ENCODE measurements around the gene CDC27.
"Not testable (repeated sequence)": the region's sequence is repeated elsewhere in the genome, so short reads cannot be mapped to it uniquely, and the experiment has no call there.

The CDC27 gene

DNA sequence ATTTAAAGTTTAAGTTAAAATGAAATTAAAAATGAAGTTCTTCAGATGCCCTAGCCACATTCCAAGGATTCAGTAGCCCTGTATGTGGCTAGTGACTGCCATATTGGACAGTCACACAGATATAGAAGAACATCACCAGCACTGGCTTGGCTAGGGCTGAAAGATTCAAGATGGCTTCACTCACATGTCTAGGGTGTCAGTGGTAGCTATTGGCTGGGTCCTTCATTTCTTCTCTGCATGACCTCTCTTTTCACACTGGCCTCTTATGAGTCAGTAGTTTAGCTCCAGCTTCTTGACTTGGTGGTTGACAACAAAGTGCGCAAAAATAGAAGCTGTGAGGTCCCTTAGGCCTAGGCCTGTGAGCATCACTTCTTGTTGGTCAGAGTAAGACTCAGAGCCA lies 1.7 kb upstream of the CDC27 start:
- CTCF ChIA-PET, result no interaction called here
- TF ChIP-seq FOXA1 (IDR thresholded peaks at IDR 0.05) (no peak), FOXM1 (IDR thresholded peaks at IDR 0.05; ENCODE audit: borderline replicate concordance) (no peak), L3MBTL2 (conservative IDR thresholded peaks at IDR 0.05) (no peak), SUZ12 (IDR thresholded peaks at IDR 0.05) (no peak), ARNT (IDR thresholded peaks at IDR 0.05) (no peak), HDGF (IDR thresholded peaks at IDR 0.05; ENCODE audit: borderline replicate concordance) (no peak), TARDBP (IDR thresholded peaks at IDR 0.05) (no peak), ELF4 (IDR thresholded peaks at IDR 0.05) (no peak), SP1 (IDR thresholded peaks at IDR 0.05) (no peak), FOXK2 (IDR thresholded peaks at IDR 0.05) (no peak), LEF1 (IDR thresholded peaks at IDR 0.05; ENCODE audit: borderline replicate concordance) (no peak)
- DNase-seq (ENCODE audit: extremely low spot score), result no peak
- POLR2A ChIA-PET, result interaction anchor here (1.4 to 2.2 kb wide), 3 partner anchors 8 to 18 kb away, joined by 5 to 20 read pairs (median 7); partner anchors contain the start of gene MYL4

DNA sequence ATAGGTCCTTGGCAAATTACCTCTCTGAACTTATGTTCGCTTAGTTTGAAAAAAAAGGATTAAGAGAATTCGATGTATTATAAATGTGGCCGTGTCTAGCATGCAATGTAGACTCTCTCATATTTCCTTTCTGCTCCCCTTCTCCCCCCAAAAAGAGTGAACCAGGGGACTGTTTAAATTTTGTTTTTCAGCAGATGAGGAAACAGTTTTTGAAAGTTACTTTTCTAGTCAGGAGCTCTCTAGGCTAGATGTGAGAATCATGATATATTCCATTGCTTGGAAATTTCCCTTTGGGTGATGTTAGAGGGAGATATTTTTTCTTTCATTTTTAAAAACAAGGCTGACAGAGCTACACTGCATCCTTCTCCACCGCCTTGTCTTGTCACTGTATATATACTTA lies 1.1 kb upstream of the CDC27 start:
- CTCF ChIA-PET, result interaction anchor here (1.1 kb wide), 1 partner anchor 29 kb away, joined by 3 read pairs; no protein-coding TSS in a partner anchor
- POLR2A ChIA-PET, result interaction anchor here (1.4 to 2.2 kb wide), 4 partner anchors 9 to 90 kb away, joined by 4 to 20 read pairs (median 6); partner anchors contain the start of gene MYL4
- DNase-seq (ENCODE audit: extremely low spot score), result no peak
- TF ChIP-seq LEF1 (IDR thresholded peaks at IDR 0.05; ENCODE audit: borderline replicate concordance) (no peak), TARDBP (IDR thresholded peaks at IDR 0.05) (no peak), FOXK2 (IDR thresholded peaks at IDR 0.05) (no peak), BHLHE40 (IDR thresholded peaks at IDR 0.05; ENCODE audit: borderline replicate concordance) (no peak), FOXM1 (IDR thresholded peaks at IDR 0.05; ENCODE audit: borderline replicate concordance) (no peak), L3MBTL2 (conservative IDR thresholded peaks at IDR 0.05) (no peak), ZNF384 (IDR thresholded peaks at IDR 0.05) (no peak), FOXA1 (IDR thresholded peaks at IDR 0.05) (no peak), CTBP1 (IDR thresholded peaks at IDR 0.05; ENCODE audit: borderline replicate concordance) (no peak), SUZ12 (IDR thresholded peaks at IDR 0.05) (no peak)

DNA sequence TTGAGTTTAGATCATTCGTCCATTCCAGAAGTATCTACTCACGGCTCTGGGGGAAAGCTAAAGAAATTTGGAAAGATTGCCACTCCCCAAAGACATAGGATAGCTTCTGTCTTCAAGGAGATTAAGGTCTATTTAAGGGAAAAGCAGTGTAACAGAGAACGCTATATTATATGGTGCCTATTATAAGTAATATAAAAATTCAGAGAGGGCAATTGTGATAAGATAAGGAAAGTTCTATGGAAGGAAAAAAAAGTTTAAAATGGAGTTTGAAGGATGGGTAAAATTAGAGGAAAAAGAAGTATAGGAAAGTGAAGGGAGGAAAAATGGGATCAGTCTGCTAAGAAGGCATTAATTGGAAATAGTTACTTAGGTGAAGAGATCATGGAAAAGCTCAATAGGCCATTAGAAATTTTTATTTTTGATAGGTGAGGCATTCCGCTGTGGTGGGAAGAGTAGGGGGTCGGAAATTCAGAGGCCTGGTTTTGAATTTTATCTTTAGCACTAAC lies 690 bp upstream of the CDC27 start:
- no peak for DNase-seq (ENCODE audit: extremely low spot score)
- CTCF ChIA-PET, result interaction anchor here (1.1 to 1.3 kb wide), 2 partner anchors 18 to 29 kb away, joined by 3 read pairs; no protein-coding TSS in a partner anchor
- POLR2A ChIA-PET, result interaction anchor here (0.7 to 2.2 kb wide), 7 partner anchors 9 to 132 kb away, joined by 3 to 20 read pairs (median 4); partner anchors contain the start of gene MYL4
- TF ChIP-seq ARNT (IDR thresholded peaks at IDR 0.05) (no peak), FOXA1 (IDR thresholded peaks at IDR 0.05) (no peak), CTBP1 (IDR thresholded peaks at IDR 0.05; ENCODE audit: borderline replicate concordance) (no peak), LEF1 (IDR thresholded peaks at IDR 0.05; ENCODE audit: borderline replicate concordance) (no peak), TARDBP (IDR thresholded peaks at IDR 0.05) (0 out of 2 replicates have a peak, but pooled peaks have one; percentile 4), ZNF384 (IDR thresholded peaks at IDR 0.05) (no peak), L3MBTL2 (conservative IDR thresholded peaks at IDR 0.05) (no peak; the same call in 1 of the 2 replicates)

DNA sequence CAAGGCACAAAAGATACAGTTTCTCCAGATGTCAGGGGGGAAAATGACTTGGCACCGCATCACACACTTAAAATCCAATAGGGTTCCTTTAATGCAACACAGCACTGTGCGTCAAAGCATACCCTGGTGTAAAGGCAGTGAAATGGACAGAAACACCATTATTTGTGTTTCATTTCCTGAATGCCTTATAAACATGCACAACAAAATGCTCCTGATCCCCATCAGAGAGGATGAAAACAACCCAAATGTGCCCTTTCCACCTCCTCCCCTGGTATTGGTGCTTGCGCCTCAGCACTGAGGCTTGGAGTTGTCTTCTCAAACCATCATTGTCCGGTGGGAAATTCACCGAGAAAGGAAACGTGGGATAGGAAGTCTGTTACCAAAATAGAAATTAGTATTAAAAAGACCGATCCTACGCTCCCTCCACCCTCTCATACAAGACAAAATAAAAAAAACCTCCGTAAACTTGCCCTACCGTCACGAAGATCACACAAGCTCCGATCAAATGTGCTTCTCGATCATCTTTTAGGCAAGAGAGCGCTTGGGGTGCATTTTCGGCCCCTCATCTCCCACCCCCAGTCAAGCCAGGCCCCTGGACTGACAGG lies 722 bp downstream of the CDC27 start:
- ChIA-PET POLR2A (interaction anchor here (2.2 kb wide), 1 partner anchor 11 kb away, joined by 20 read pairs; no protein-coding TSS in a partner anchor), CTCF (interaction anchor here (1.3 kb wide), 1 partner anchor 19 kb away, joined by 3 read pairs; no protein-coding TSS in a partner anchor)
- TF ChIP-seq FOXK2 (IDR thresholded peaks at IDR 0.05), result no peak
- TF ChIP-seq, protein P1, sequence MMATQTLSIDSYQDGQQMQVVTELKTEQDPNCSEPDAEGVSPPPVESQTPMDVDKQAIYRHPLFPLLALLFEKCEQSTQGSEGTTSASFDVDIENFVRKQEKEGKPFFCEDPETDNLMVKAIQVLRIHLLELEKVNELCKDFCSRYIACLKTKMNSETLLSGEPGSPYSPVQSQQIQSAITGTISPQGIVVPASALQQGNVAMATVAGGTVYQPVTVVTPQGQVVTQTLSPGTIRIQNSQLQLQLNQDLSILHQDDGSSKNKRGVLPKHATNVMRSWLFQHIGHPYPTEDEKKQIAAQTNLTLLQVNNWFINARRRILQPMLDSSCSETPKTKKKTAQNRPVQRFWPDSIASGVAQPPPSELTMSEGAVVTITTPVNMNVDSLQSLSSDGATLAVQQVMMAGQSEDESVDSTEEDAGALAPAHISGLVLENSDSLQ (IDR thresholded peaks at IDR 0.05), result no peak
- no peak for TF ChIP-seq FOXA1 (IDR thresholded peaks at IDR 0.05)
- no peak for TF ChIP-seq LEF1 (IDR thresholded peaks at IDR 0.05; ENCODE audit: borderline replicate concordance)
- TF ChIP-seq BHLHE40 (IDR thresholded peaks at IDR 0.05; ENCODE audit: borderline replicate concordance), result no peak
- TF ChIP-seq HDGF (IDR thresholded peaks at IDR 0.05; ENCODE audit: borderline replicate concordance), result no peak
- TF ChIP-seq CTBP1 (IDR thresholded peaks at IDR 0.05; ENCODE audit: borderline replicate concordance), result no peak
- TF ChIP-seq FOXM1 (IDR thresholded peaks at IDR 0.05; ENCODE audit: borderline replicate concordance), result no peak
- no peak for TF ChIP-seq SUZ12 (IDR thresholded peaks at IDR 0.05)
- no peak for TF ChIP-seq ARNT (IDR thresholded peaks at IDR 0.05)
- TF ChIP-seq TARDBP (IDR thresholded peaks at IDR 0.05), result no peak
- TF ChIP-seq ELF4 (IDR thresholded peaks at IDR 0.05), result no peak
- no peak for TF ChIP-seq NFRKB (IDR thresholded peaks at IDR 0.05)
- TF ChIP-seq L3MBTL2 (conservative IDR thresholded peaks at IDR 0.05), result no peak; the same call in 1 of the 2 replicates
- TF ChIP-seq SP1 (IDR thresholded peaks at IDR 0.05), result no peak
- TF ChIP-seq ZNF384 (IDR thresholded peaks at IDR 0.05), result no peak
- peak; percentile 13 for DNase-seq (ENCODE audit: extremely low spot score)

DNA sequence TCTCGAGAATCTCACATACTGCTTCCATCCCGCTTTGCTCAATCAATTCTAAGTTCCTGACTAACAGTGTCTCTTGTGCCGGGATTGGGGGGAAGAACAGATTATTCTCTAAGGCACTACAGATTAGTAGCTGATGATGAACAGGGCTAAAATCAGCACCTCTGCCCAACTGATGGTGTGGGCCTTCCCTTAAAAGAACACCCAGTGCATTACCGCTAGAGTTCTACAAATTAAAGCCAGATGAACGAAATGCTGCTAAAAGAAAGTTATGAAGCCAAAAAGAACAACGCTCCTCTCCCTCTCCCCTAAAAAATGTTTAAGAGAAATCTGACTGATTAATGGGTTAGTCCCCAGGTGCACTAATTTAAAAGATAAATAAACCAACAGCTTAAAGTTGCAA lies 4.4 kb downstream of the CDC27 start:
- TF ChIP-seq SUZ12 (IDR thresholded peaks at IDR 0.05) (no peak), SP1 (IDR thresholded peaks at IDR 0.05) (no peak), FOXK2 (IDR thresholded peaks at IDR 0.05) (no peak), FOXM1 (IDR thresholded peaks at IDR 0.05; ENCODE audit: borderline replicate concordance) (no peak), FOXA1 (IDR thresholded peaks at IDR 0.05) (no peak), NFRKB (IDR thresholded peaks at IDR 0.05) (no peak), TARDBP (IDR thresholded peaks at IDR 0.05) (no peak), CTBP1 (IDR thresholded peaks at IDR 0.05; ENCODE audit: borderline replicate concordance) (no peak), ZNF384 (IDR thresholded peaks at IDR 0.05) (no peak), ARNT (IDR thresholded peaks at IDR 0.05) (no peak), ELF4 (IDR thresholded peaks at IDR 0.05) (no peak), LEF1 (IDR thresholded peaks at IDR 0.05; ENCODE audit: borderline replicate concordance) (no peak), HDGF (IDR thresholded peaks at IDR 0.05; ENCODE audit: borderline replicate concordance) (no peak), L3MBTL2 (conservative IDR thresholded peaks at IDR 0.05) (no peak), BHLHE40 (IDR thresholded peaks at IDR 0.05; ENCODE audit: borderline replicate concordance) (no peak)
- TF ChIP-seq, protein P1 (IDR thresholded peaks at IDR 0.05), result no peak
- no peak for DNase-seq (ENCODE audit: extremely low spot score)
- ChIA-PET POLR2A (interaction anchor here (1.0 to 1.2 kb wide), 2 partner anchors 9 to 26 kb away, joined by 3 read pairs; no protein-coding TSS in a partner anchor), CTCF (interaction anchor here (0.6 to 1.0 kb wide), 2 partner anchors 13 to 67 kb away, joined by 3 to 4 read pairs; no protein-coding TSS in a partner anchor)

DNA sequence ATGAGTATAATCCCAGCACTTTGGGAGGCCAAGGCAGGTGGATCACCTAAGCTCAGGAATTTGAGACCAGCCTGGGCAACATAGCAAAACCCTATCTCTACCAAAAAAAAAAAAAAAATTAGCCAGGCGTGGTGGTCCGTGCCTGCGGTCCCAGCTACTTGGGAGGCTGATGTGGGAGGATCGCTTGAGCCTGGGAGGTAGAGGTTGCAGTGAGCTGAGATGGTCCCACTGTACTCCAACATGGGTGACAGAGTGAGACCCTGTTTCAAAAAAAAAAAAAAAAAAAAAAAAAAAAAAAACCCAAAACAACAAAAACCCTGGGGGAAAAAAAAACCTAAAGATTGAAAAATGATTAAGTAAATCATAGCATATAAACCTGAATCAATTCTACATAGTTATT lies 8.1 kb downstream of the CDC27 start:
- CTCF ChIA-PET; POLR2A ChIA-PET; DNase-seq (ENCODE audit: extremely low spot score): not testable (repeated sequence)
- TF ChIP-seq ZNF384 (IDR thresholded peaks at IDR 0.05), result 0 out of 2 replicates have a peak, but pooled peaks have one; percentile 42
